Testis (tissue), 3 donors: Measurements from ENCODE around the gene PNO1. TPM values are rescaled to one million over a fixed set of nuclear protein-coding genes. Genes with fewer than 3 reads are reported as not detected.

Source experiments
- DNase-seq: peaks from one replicate; pipeline ENCODE4 v3.0.0-alpha.2; 2019
- H3K27ac ChIP-seq, 2 donors: fragments of 200-600 bp; sonication (generic); one replicate each; pipeline ENCODE4 v1.5.1; 2019
- H3K27me3 ChIP-seq: fragments of 200-600 bp; sonication (generic); one replicate; pipeline ENCODE4 v1.5.1; 2019
- H3K36me3 ChIP-seq: fragments of 200-600 bp; sonication (generic); one replicate; pipeline ENCODE4 v1.5.1; 2017; ENCODE audit warnings: low read depth; ENCODE audit errors: missing control alignments
- H3K4me1 ChIP-seq: fragments of 200-600 bp; sonication (generic); one replicate; pipeline ENCODE4 v1.5.1; 2019
- H3K4me3 ChIP-seq, 2 donors: fragments of 200-600 bp; sonication (generic); one replicate each; pipeline ENCODE4 v1.5.1; 2017 to 2019
- H3K9me3 ChIP-seq: fragments of 200-600 bp; sonication (generic); one replicate; pipeline ENCODE4 v1.5.1; 2017
- POLR2A ChIP-seq: fragments of 450-650 bp; IDR thresholded peaks from one replicate; pipeline ENCODE4 v1.6.1; 2017; ENCODE audit warnings: antibody characterized with exemption, mild to moderate bottlenecking, moderate library complexity
- WGBS, 2 donors: methylation state at CpG; one replicate each; pipeline ENCODE4 v1.1.5; 2018; 5-methylcytosine and 5-hydroxymethylcytosine counted together
- intact Hi-C: fragments of 100-400 bp; cut with DNase I; formaldehyde crosslinking; loops from one replicate; pipeline ENCODE4 v1.15.1; 2023; ENCODE audit warnings: low total_unique reads
- polyA plus RNA-seq: library from polyadenylated mRNA; stranded (reverse); fragments of 350-450 nt; fragmentation: Illumina TruSeq; extraction: RNeasy Lipid Tissue Mini Kit (QIAGEN cat#74804); gene quantifications from one replicate; pipeline ENCODE4 v1.2.3, GENCODE V29; 2014; ENCODE audit warnings: low read depth, low replicate concordance; ENCODE audit not compliant: insufficient read depth
- total RNA-seq, 2 donors: library from RNA; depleted of rRNA; stranded (reverse); fragments of >200 nt; gene quantifications; one replicate each; pipeline ENCODE4 v1.2.3, GENCODE V29; 2016
- TF ChIP-seq, protein P1 (sequence below), 3 experiments: fragments of 450-650 bp in 2 of 3; fragments of 200-600 bp in 1 of 3; sonication (generic) in 1 of 3; IDR thresholded peaks; one replicate each; pipeline ENCODE4 v1.5.1; 2016 to 2019; ENCODE audit warnings: antibody characterized with exemption in 3 of 3, mild to moderate bottlenecking in 2 of 3, moderate library complexity in 1 of 3

PNO1 gene
- total and polyA plus RNA-seq, 3 donors from 2014 or later: 13.3 to 18.4 (median 15.4) TPM

DNA sequence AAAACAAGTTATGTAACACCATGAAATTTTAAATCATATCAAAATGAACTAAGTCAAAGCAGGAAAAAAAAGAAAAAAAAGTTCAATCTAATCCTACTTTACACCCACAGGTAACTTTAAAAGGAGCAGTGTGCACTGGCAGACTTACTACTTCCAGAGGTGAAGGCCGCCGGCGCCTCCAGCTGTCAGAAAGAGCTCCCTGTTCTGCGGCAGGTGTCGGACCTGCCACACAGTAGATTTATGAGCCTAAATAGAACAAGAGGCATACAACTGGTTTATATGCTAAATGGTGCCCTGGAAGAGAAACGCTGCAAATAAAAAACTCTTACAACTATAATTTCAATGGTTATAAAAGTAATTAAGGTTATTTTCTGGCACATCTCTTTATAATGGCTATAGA, 23.1 kb upstream of the PNO1 start:
- Histone ChIP-seq H3K36me3 (no peaks in the 10 kb centered on the region), H3K4me3 (no peak overlapping the region), H3K27me3 (no peaks in the 10 kb centered on the region), H3K4me1 (no peaks in the 10 kb centered on the region), H3K9me3 (no peaks in the 10 kb centered on the region), H3K27ac (no peak overlapping the region)
- WGBS, 2 donors: 86 to 91% methylated on average over 6 of the region's 6 CpGs
- TF ChIP-seq, protein P1, sequence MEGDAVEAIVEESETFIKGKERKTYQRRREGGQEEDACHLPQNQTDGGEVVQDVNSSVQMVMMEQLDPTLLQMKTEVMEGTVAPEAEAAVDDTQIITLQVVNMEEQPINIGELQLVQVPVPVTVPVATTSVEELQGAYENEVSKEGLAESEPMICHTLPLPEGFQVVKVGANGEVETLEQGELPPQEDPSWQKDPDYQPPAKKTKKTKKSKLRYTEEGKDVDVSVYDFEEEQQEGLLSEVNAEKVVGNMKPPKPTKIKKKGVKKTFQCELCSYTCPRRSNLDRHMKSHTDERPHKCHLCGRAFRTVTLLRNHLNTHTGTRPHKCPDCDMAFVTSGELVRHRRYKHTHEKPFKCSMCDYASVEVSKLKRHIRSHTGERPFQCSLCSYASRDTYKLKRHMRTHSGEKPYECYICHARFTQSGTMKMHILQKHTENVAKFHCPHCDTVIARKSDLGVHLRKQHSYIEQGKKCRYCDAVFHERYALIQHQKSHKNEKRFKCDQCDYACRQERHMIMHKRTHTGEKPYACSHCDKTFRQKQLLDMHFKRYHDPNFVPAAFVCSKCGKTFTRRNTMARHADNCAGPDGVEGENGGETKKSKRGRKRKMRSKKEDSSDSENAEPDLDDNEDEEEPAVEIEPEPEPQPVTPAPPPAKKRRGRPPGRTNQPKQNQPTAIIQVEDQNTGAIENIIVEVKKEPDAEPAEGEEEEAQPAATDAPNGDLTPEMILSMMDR (IDR thresholded peaks at IDR 0.05): no peak
- no peak for TF ChIP-seq POLR2A
- no peak for DNase-seq
- intact Hi-C loops: no loop called here

DNA sequence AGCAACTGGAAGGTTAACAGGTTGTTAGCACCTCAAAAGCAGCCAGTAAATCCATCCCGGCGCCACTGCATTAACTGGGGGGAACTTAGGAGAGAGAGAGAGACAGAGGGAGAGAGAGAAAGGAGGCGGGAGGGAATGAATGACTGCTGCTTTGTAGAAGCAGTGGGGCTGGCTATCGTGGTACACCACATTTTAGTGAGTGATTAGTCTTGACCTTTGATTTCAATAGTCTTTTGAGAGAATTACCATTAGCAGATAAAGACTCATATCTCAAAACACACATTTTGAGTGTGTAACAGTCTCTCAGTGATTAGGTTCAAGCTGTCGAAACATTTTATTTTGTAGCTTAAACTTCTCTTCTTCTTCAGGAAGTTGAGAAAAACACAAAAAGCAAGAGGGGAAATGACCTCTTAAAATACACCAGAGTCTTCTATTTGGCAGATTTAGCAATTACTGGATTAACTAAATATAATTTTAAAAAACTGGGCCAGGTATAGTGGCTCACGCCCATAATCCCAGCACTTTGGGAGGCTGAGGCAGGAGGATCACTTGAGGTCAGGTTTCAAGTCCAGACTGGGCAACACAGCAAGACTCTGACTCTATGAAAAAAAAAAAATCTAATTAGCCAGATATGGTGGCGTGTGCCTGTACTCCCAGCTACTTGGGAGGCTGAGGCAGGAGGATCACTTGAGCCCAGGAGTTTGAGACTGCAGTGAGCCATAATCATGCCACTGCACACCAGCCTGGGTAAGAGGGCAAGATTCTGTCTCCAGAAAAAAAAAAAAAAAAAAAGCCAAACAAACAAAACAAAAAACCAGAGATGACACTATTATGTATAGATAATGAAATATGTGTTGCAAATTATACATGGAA, 22.0 kb upstream of the PNO1 start:
- H3K27me3 ChIP-seq: no peaks in the 10 kb centered on the region
- 70 to 80% methylated on average over 7 of the region's 7 CpGs for WGBS, 2 donors
- intact Hi-C loops: no loop called here
- no peak overlapping the region for H3K4me3 ChIP-seq
- H3K36me3 ChIP-seq: no peaks in the 10 kb centered on the region
- no peak for DNase-seq
- H3K4me1 ChIP-seq: no peaks in the 10 kb centered on the region
- H3K9me3 ChIP-seq: no peaks in the 10 kb centered on the region
- no peak overlapping the region for H3K27ac ChIP-seq
- TF ChIP-seq, protein P1 (IDR thresholded peaks at IDR 0.05): no peak
- TF ChIP-seq POLR2A: no peak

DNA sequence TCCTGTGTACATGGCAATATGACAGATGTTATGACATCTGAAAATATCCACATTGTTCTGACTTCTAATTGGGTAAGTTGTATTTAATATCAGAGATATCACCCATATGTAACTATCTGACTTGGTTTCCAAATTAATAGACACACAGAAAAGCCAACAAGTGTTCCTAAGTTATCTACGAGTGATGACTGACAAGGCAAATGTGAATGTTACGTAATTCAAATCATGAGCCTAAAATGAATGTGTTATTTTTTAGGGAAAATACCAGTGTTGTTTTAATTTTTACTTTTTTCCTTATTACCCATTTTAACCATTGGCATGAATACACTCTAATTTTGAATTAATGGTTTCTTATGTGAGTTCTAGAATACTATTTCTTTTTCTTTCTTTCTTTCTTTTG, 15.8 kb upstream of the PNO1 start:
- DNase-seq: no peak
- 93 to 96% methylated on average over 2 of the region's 2 CpGs for WGBS, 2 donors
- H3K4me3 ChIP-seq: no peak overlapping the region

DNA sequence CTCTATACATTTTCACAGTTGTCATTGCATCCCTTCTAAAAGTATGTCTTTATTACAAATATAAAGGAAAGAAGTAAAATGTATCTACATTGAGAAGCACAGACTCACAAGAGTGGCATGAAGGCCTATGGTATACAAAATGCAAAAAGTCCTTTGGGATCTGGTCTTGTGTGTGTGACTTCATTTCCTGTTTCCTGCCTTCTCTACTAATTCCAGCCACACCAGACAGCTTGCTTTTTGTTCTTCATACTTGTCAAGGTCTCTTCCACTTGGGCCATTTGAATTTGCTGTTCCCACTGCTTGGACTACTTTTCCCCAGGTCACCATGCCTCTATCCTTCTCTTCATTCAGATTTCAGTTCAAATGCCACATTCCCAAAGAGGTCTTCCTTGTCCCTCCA, 6.7 kb upstream of the PNO1 start:
- TF ChIP-seq POLR2A: no peak
- TF ChIP-seq, protein P1 (IDR thresholded peaks at IDR 0.05): no peak
- Histone ChIP-seq H3K4me3 (no peak overlapping the region), H3K9me3 (no peaks in the 10 kb centered on the region), H3K36me3 (no peaks in the 10 kb centered on the region), H3K27ac (no peak overlapping the region), H3K4me1 (peaks cover 13% of the 10 kb centered on the region), H3K27me3 (no peaks in the 10 kb centered on the region)
- intact Hi-C loops: no loop called here
- DNase-seq: no peak

More for the DNA sequence above, 15.8 kb upstream of the PNO1 start:
- Histone ChIP-seq H3K36me3 (no peaks in the 10 kb centered on the region), H3K4me1 (no peaks in the 10 kb centered on the region), H3K9me3 (no peaks in the 10 kb centered on the region), H3K27me3 (no peaks in the 10 kb centered on the region), H3K27ac (no peak overlapping the region)
- intact Hi-C loops: no loop called here
- TF ChIP-seq, protein P1 (IDR thresholded peaks at IDR 0.05): no peak
- TF ChIP-seq POLR2A: no peak
